GM23338 (cell line): ENCODE results near the gene KRTAP12-3. TPM values are rescaled to one million over a fixed set of nuclear protein-coding genes. Genes with fewer than 3 reads are reported as not detected.

Experiments
- ATAC-seq: fragments of 200-7000 bp; cut with Tn5 transposase; 3 replicates; pipeline ENCODE4 v1.9.1; 2020
- DNase-seq: peaks from one replicate; pipeline ENCODE4 v3.0.0-alpha.2; 2015; ENCODE audit warnings: low spot score
- H2AFZ ChIP-seq: fragments of 200-600 bp; sonication (generic); 2 replicates; pipeline ENCODE4 v1.8.0; 2016; ENCODE audit warnings: antibody characterized with exemption, mild to moderate bottlenecking, moderate library complexity
- H3F3A ChIP-seq: fragments of 200-600 bp; sonication (generic); replicated peaks from 2 replicates; pipeline ENCODE4 v1.8.0; 2017; ENCODE audit warnings: antibody characterized with exemption, mixed run types, low read depth
- H3K27ac ChIP-seq: fragments of 200-600 bp; sonication (generic); 2 replicates; pipeline ENCODE4 v1.6.1; 2016; ENCODE audit warnings: low read depth
- H3K27me3 ChIP-seq: fragments of 200-600 bp; sonication (generic); 2 replicates; pipeline ENCODE4 v1.8.0; 2016; ENCODE audit warnings: mild to moderate bottlenecking, mixed run types, moderate library complexity; ENCODE audit not compliant: insufficient read depth
- H3K36me3 ChIP-seq: fragments of 200-600 bp; sonication (generic); 2 replicates; pipeline ENCODE4 v1.8.0; 2016; ENCODE audit warnings: mild to moderate bottlenecking; ENCODE audit not compliant: insufficient read depth
- H3K4me1 ChIP-seq: fragments of 200-600 bp; sonication (generic); 2 replicates; pipeline ENCODE4 v1.8.0; 2016; ENCODE audit warnings: mild to moderate bottlenecking, moderate library complexity; ENCODE audit not compliant: insufficient read depth
- H3K4me2 ChIP-seq: fragments of 200-600 bp; sonication (generic); 2 replicates; pipeline ENCODE4 v1.7.1; 2017; ENCODE audit warnings: mixed run types
- H3K4me3 ChIP-seq: fragments of 200-600 bp; sonication (generic); 2 replicates; pipeline ENCODE4 v1.6.1; 2016; ENCODE audit warnings: mixed run types
- H3K79me2 ChIP-seq: fragments of 200-600 bp; sonication (generic); replicated peaks from 2 replicates; pipeline ENCODE4 v1.8.0; 2017; ENCODE audit warnings: mild to moderate bottlenecking; ENCODE audit not compliant: insufficient read depth
- H3K9me2 ChIP-seq: fragments of 200-600 bp; sonication (generic); 2 replicates; pipeline ENCODE4 v1.8.0; 2017; ENCODE audit not compliant: insufficient read depth
- H4K20me1 ChIP-seq: fragments of 200-600 bp; sonication (generic); replicated peaks from 2 replicates; pipeline ENCODE4 v1.8.0; 2017; ENCODE audit warnings: mild to moderate bottlenecking; ENCODE audit not compliant: insufficient read depth
- H3K27ac Mint-ChIP-seq: 2 replicates; pipeline ENCODE4 v1.8.0; 2020; ENCODE audit warnings: inconsistent platforms, mild to moderate bottlenecking, moderate library complexity, mixed read lengths
- H3K27me3 Mint-ChIP-seq: 3 replicates; pipeline ENCODE4 v1.8.0; 2022; ENCODE audit warnings: low read depth, mild to moderate bottlenecking, moderate library complexity, mixed read lengths, inconsistent platforms; ENCODE audit not compliant: insufficient read depth, poor library complexity
- H3K36me3 Mint-ChIP-seq: 3 replicates; pipeline ENCODE4 v1.8.0; 2021; ENCODE audit warnings: low read depth, mild to moderate bottlenecking, inconsistent platforms, moderate library complexity, mixed read lengths
- H3K4me1 Mint-ChIP-seq: 3 replicates; pipeline ENCODE4 v1.8.0; 2020; ENCODE audit warnings: mild to moderate bottlenecking, inconsistent platforms, mixed read lengths
- H3K4me3 Mint-ChIP-seq: 3 replicates; pipeline ENCODE4 v1.8.0; 2021; ENCODE audit warnings: moderate library complexity, mild to moderate bottlenecking, inconsistent platforms, mixed read lengths
- H3K9me3 Mint-ChIP-seq: 3 replicates; pipeline ENCODE4 v1.8.0; 2020; ENCODE audit warnings: moderate library complexity, mild to moderate bottlenecking, inconsistent platforms, mixed read lengths
- POLR2AphosphoS5 ChIP-seq: IDR thresholded peaks from 2 replicates; pipeline ENCODE4 v1.6.1; 2016; ENCODE audit warnings: antibody characterized with exemption, low read depth
- ZNF331 ChIP-seq: fragments of 250-450 bp; sonication (Bioruptor Pico); IDR thresholded peaks from 2 replicates; pipeline ENCODE4 v1.5.0; 2020; ENCODE audit warnings: low read depth, mild to moderate bottlenecking, moderate library complexity
- polyA plus RNA-seq: library from polyadenylated mRNA; unstranded; fragments of >200 nt; fragmentation: Nextera tagmentation; extraction: Ambion mirVana; gene quantifications from 2 replicates; pipeline ENCODE4 v1.2.1, GENCODE V29; 2016
- total RNA-seq: library from RNA; depleted of rRNA; stranded (reverse); fragments of >200 nt; shearing (Covaris generic); gene quantifications from 2 replicates; pipeline ENCODE4 v1.2.3, GENCODE V29; 2014
- TF ChIP-seq, protein P1 (sequence below): fragments of 250-450 bp; sonication (Bioruptor Pico); IDR thresholded peaks from 2 replicates; pipeline ENCODE4 v1.5.0; 2020; ENCODE audit warnings: mild to moderate bottlenecking, moderate library complexity

Gene KRTAP12-3
- total and polyA plus RNA-seq, 2 experiments from 2014 or later = not detected

GRCh38 chr21:44632067-44632466, 25.7 kb upstream of the KRTAP12-3 start (continued):
- TF ChIP-seq, protein P1, sequence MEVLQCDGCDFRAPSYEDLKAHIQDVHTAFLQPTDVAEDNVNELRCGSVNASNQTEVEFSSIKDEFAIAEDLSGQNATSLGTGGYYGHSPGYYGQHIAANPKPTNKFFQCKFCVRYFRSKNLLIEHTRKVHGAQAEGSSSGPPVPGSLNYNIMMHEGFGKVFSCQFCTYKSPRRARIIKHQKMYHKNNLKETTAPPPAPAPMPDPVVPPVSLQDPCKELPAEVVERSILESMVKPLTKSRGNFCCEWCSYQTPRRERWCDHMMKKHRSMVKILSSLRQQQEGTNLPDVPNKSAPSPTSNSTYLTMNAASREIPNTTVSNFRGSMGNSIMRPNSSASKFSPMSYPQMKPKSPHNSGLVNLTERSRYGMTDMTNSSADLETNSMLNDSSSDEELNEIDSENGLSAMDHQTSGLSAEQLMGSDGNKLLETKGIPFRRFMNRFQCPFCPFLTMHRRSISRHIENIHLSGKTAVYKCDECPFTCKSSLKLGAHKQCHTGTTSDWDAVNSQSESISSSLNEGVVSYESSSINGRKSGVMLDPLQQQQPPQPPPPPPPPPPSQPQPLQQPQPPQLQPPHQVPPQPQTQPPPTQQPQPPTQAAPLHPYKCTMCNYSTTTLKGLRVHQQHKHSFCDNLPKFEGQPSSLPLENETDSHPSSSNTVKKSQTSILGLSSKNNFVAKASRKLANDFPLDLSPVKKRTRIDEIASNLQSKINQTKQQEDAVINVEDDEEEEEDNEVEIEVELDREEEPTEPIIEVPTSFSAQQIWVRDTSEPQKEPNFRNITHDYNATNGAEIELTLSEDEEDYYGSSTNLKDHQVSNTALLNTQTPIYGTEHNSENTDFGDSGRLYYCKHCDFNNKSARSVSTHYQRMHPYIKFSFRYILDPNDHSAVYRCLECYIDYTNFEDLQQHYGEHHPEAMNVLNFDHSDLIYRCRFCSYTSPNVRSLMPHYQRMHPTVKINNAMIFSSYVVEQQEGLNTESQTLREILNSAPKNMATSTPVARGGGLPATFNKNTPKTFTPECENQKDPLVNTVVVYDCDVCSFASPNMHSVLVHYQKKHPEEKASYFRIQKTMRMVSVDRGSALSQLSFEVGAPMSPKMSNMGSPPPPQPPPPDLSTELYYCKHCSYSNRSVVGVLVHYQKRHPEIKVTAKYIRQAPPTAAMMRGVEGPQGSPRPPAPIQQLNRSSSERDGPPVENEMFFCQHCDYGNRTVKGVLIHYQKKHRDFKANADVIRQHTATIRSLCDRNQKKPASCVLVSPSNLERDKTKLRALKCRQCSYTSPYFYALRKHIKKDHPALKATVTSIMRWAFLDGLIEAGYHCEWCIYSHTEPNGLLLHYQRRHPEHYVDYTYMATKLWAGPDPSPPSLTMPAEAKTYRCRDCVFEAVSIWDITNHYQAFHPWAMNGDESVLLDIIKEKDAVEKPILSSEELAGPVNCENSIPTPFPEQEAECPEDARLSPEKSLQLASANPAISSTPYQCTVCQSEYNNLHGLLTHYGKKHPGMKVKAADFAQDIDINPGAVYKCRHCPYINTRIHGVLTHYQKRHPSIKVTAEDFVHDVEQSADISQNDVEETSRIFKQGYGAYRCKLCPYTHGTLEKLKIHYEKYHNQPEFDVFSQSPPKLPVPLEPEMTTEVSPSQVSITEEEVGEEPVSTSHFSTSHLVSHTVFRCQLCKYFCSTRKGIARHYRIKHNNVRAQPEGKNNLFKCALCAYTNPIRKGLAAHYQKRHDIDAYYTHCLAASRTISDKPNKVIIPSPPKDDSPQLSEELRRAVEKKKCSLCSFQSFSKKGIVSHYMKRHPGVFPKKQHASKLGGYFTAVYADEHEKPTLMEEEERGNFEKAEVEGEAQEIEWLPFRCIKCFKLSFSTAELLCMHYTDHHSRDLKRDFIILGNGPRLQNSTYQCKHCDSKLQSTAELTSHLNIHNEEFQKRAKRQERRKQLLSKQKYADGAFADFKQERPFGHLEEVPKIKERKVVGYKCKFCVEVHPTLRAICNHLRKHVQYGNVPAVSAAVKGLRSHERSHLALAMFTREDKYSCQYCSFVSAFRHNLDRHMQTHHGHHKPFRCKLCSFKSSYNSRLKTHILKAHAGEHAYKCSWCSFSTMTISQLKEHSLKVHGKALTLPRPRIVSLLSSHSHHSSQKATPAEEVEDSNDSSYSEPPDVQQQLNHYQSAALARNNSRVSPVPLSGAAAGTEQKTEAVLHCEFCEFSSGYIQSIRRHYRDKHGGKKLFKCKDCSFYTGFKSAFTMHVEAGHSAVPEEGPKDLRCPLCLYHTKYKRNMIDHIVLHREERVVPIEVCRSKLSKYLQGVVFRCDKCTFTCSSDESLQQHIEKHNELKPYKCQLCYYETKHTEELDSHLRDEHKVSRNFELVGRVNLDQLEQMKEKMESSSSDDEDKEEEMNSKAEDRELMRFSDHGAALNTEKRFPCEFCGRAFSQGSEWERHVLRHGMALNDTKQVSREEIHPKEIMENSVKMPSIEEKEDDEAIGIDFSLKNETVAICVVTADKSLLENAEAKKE = no peak
- no peak for TF ChIP-seq ZNF331 (CRISPR knock-in tag)

- no peak; the same call in 2 of the 3 replicates for ATAC-seq
- Histone ChIP-seq H4K20me1 (no peaks in the 10 kb centered on the region), H3K9me2 (no peaks in the 10 kb centered on the region), H3K4me2 (no peak overlapping the region), H3K79me2 (no peaks in the 10 kb centered on the region), H3K4me1 (no peaks in the 10 kb centered on the region), H3K27ac (no peak overlapping the region), H3K27me3 (no peaks in the 10 kb centered on the region), H3K36me3 (0 out of 2 replicates have a peak, but pooled peaks cover 6% of the 10 kb centered on the region), H3K4me3 (no peak overlapping the region), H3F3A (no peaks in the 10 kb centered on the region), H2AFZ (no peak overlapping the region)
- Mint-ChIP-seq H3K27me3 (peaks cover 8% of the 10 kb centered on the region), H3K4me1 (peaks cover 3% of the 10 kb centered on the region; the same call in 2 of the 3 replicates), H3K36me3 (peaks cover 3% of the 10 kb centered on the region), H3K9me3 (peaks cover 25% of the 10 kb centered on the region), H3K4me3 (no peak overlapping the region), H3K27ac (no peak overlapping the region)
- TF ChIP-seq POLR2AphosphoS5 = no peak
- DNase-seq = no peak
Observed at GRCh38 chr21:44636209-44637017, 21.3 kb upstream of the KRTAP12-3 start.
